Measurements from ENCODE around the gene CIB4. TPM values are rescaled to one million over a fixed set of nuclear protein-coding genes. Genes with fewer than 3 reads are reported as not detected.
A peak's percentile ranks its signal among the peaks of the same experiment; 100 is the strongest.

The CIB4 gene
- total RNA-seq, 1 donor from 2014 or later: not detected

GRCh38 chr2:26671691-26672090 lies 30.5 kb upstream of the CIB4 start:
- Mint-ChIP-seq H3K4me1 (ENCODE audit: low read depth) (peaks cover 6% of the 10 kb centered on the region), H3K27me3 (ENCODE audit: low read depth) (peaks cover 40% of the 10 kb centered on the region)

GRCh38 chr2:26670931-26671460 lies 29.8 kb upstream of the CIB4 start:
- Mint-ChIP-seq H3K36me3 (ENCODE audit: low read depth) (no peaks in the 10 kb centered on the region), H3K27ac (ENCODE audit: unreplicated experiment) (no peak overlapping the region), H3K4me3 (ENCODE audit: unreplicated experiment) (no peak overlapping the region), H3K4me1 (ENCODE audit: low read depth) (peaks cover 6% of the 10 kb centered on the region), H3K27me3 (ENCODE audit: low read depth) (peaks cover 40% of the 10 kb centered on the region), H3K9me3 (ENCODE audit: low read depth) (no peaks in the 10 kb centered on the region)
- DNase-seq (ENCODE audit: low spot score): peak; percentile 54
- TF ChIP-seq CTCF (IDR thresholded peaks at IDR 0.05): no peak

More at GRCh38 chr2:26671691-26672090, 30.5 kb upstream of the CIB4 start:
- Mint-ChIP-seq H3K4me3 (ENCODE audit: unreplicated experiment) (no peak overlapping the region), H3K36me3 (ENCODE audit: low read depth) (no peaks in the 10 kb centered on the region), H3K27ac (ENCODE audit: unreplicated experiment) (no peak overlapping the region), H3K9me3 (ENCODE audit: low read depth) (no peaks in the 10 kb centered on the region)
- no peak for DNase-seq (ENCODE audit: low spot score)
- TF ChIP-seq CTCF (IDR thresholded peaks at IDR 0.05): no peak

- Mint-ChIP-seq H3K27me3 (ENCODE audit: low read depth) (peaks cover 42% of the 10 kb centered on the region), H3K27ac (ENCODE audit: unreplicated experiment) (no peak overlapping the region), H3K4me3 (ENCODE audit: unreplicated experiment) (no peak overlapping the region)
These were observed 29.0 kb upstream of the CIB4 start for GRCh38 chr2:26670171-26670570.

GRCh38 chr2:26668856-26669750 lies 27.9 kb upstream of the CIB4 start:
- peak; percentile 36 for DNase-seq (ENCODE audit: low spot score)
- H3K9me3 Mint-ChIP-seq (ENCODE audit: low read depth): peaks cover 3% of the 10 kb centered on the region
- H3K27me3 Mint-ChIP-seq (ENCODE audit: low read depth): peaks cover 47% of the 10 kb centered on the region
- TF ChIP-seq CTCF (IDR thresholded peaks at IDR 0.05): no peak
- peaks cover 6% of the 10 kb centered on the region for H3K4me1 Mint-ChIP-seq (ENCODE audit: low read depth)
- H3K36me3 Mint-ChIP-seq (ENCODE audit: low read depth): peaks cover 2% of the 10 kb centered on the region
- no peak overlapping the region for H3K27ac Mint-ChIP-seq (ENCODE audit: unreplicated experiment)
- no peak overlapping the region for H3K4me3 Mint-ChIP-seq (ENCODE audit: unreplicated experiment)

More at GRCh38 chr2:26670171-26670570, 29.0 kb upstream of the CIB4 start:
- Mint-ChIP-seq H3K36me3 (ENCODE audit: low read depth) (peaks cover 2% of the 10 kb centered on the region), H3K9me3 (ENCODE audit: low read depth) (peaks cover 3% of the 10 kb centered on the region), H3K4me1 (ENCODE audit: low read depth) (peaks cover 6% of the 10 kb centered on the region)
- peak; percentile 34 for DNase-seq (ENCODE audit: low spot score)
- TF ChIP-seq CTCF (IDR thresholded peaks at IDR 0.05): no peak

GRCh38 chr2:26668041-26668440 lies 26.9 kb upstream of the CIB4 start:
- Mint-ChIP-seq H3K4me3 (ENCODE audit: unreplicated experiment) (no peak overlapping the region), H3K27ac (ENCODE audit: unreplicated experiment) (no peak overlapping the region), H3K36me3 (ENCODE audit: low read depth) (peaks cover 2% of the 10 kb centered on the region), H3K4me1 (ENCODE audit: low read depth) (peaks cover 6% of the 10 kb centered on the region), H3K27me3 (ENCODE audit: low read depth) (peaks cover 45% of the 10 kb centered on the region), H3K9me3 (ENCODE audit: low read depth) (peaks cover 6% of the 10 kb centered on the region)
- DNase-seq (ENCODE audit: low spot score): no peak
- TF ChIP-seq CTCF (IDR thresholded peaks at IDR 0.05): no peak
